GM12878 (cell line): ENCODE data around the gene ASIP. TPM values are rescaled to one million over a fixed set of nuclear protein-coding genes. Genes with fewer than 3 reads are reported as not detected.

ENCODE experiments used
- BACH1 ChIP-seq: fragments of 450-650 bp; IDR thresholded peaks from 2 replicates; pipeline ENCODE4 v1.6.1; 2017; ENCODE audit warnings: mild to moderate bottlenecking, borderline replicate concordance
- IKZF1 ChIP-seq: fragments of 450-650 bp; conservative IDR thresholded peaks from 2 replicates; pipeline ENCODE4 v1.6.1; 2017; ENCODE audit warnings: antibody characterized with exemption, mild to moderate bottlenecking
- JUNB ChIP-seq: IDR thresholded peaks from 2 replicates; pipeline ENCODE4 v1.6.1; 2016; ENCODE audit warnings: antibody characterized with exemption, mild to moderate bottlenecking
- NR2C1 ChIP-seq: fragments of 450-650 bp; IDR thresholded peaks from 2 replicates; pipeline ENCODE4 v1.6.1; 2017; ENCODE audit warnings: antibody characterized with exemption, mild to moderate bottlenecking, moderate library complexity
- polyA plus RNA-seq, 11 experiments: library from polyadenylated mRNA; depleted of rRNA in 4 of 11; unstranded in 6 of 11; stranded (reverse) in 5 of 11; fragments of >200 nt; fragmentation: Nextera tagmentation in 4 of 11; fragmentation: Illumina TruSeq in 1 of 11; extraction: Ambion mirVana in 4 of 11; extraction: Trizol in 1 of 11; gene quantifications; 1 replicate in 1 of 11; 2 replicates in 10 of 11; pipeline versions ENCODE4 v1.2.1 to v1.2.3, GENCODE V29; 2011 to 2016; ENCODE audit warnings: inconsistent platforms in 2 of 11, missing spikeins in 2 of 11, low read depth in 1 of 11
- total RNA-seq, 4 experiments: library from RNA; depleted of rRNA in 3 of 4; stranded (reverse); fragments of >200 nt in 3 of 4; fragmentation: Illumina TruSeq in 1 of 4; extraction: Trizol in 1 of 4; gene quantifications; 2 replicates each; pipeline versions ENCODE4 v1.2.1 to v1.2.3, GENCODE V29; 2013 to 2021
- TF ChIP-seq, protein P1 (sequence below): fragments of 450-650 bp; IDR thresholded peaks from 2 replicates; pipeline ENCODE4 v1.6.1; 2016; ENCODE audit warnings: mild to moderate bottlenecking, moderate library complexity, borderline replicate concordance

Gene ASIP
- total and polyA plus RNA-seq, 10 of the 15 experiments (the other 5 are each of a cell fraction or from before 2014, with no cell fraction given) = 0.29 TPM; not detected in 9

GRCh38 chr20:34310481-34311117, 69.4 kb downstream of the ASIP start (continued):
- TF ChIP-seq JUNB = no peak
- no peak for TF ChIP-seq IKZF1
- TF ChIP-seq BACH1 = no peak
- TF ChIP-seq NR2C1 = no peak
- TF ChIP-seq, protein P1, sequence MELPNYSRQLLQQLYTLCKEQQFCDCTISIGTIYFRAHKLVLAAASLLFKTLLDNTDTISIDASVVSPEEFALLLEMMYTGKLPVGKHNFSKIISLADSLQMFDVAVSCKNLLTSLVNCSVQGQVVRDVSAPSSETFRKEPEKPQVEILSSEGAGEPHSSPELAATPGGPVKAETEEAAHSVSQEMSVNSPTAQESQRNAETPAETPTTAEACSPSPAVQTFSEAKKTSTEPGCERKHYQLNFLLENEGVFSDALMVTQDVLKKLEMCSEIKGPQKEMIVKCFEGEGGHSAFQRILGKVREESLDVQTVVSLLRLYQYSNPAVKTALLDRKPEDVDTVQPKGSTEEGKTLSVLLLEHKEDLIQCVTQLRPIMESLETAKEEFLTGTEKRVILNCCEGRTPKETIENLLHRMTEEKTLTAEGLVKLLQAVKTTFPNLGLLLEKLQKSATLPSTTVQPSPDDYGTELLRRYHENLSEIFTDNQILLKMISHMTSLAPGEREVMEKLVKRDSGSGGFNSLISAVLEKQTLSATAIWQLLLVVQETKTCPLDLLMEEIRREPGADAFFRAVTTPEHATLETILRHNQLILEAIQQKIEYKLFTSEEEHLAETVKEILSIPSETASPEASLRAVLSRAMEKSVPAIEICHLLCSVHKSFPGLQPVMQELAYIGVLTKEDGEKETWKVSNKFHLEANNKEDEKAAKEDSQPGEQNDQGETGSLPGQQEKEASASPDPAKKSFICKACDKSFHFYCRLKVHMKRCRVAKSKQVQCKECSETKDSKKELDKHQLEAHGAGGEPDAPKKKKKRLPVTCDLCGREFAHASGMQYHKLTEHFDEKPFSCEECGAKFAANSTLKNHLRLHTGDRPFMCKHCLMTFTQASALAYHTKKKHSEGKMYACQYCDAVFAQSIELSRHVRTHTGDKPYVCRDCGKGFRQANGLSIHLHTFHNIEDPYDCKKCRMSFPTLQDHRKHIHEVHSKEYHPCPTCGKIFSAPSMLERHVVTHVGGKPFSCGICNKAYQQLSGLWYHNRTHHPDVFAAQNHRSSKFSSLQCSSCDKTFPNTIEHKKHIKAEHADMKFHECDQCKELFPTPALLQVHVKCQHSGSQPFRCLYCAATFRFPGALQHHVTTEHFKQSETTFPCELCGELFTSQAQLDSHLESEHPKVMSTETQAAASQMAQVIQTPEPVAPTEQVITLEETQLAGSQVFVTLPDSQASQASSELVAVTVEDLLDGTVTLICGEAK = no peak
